22Rv1 (cell line): ENCODE data around the gene MX2.

Source experiments
- ZFX ChIP-seq: fragments of 450-650 bp; IDR thresholded peaks from 2 replicates; pipeline ENCODE4 v1.6.1; 2017; ENCODE audit warnings: antibody characterized with exemption, borderline replicate concordance
- TF ChIP-seq, protein P1 (sequence below): fragments of 450-650 bp; IDR thresholded peaks from 2 replicates; pipeline ENCODE4 v1.5.1; 2017; ENCODE audit warnings: mild to moderate bottlenecking

GRCh38 chr21:41322496-41323382, 39.1 kb upstream of the MX2 start:
- TF ChIP-seq, protein P1, sequence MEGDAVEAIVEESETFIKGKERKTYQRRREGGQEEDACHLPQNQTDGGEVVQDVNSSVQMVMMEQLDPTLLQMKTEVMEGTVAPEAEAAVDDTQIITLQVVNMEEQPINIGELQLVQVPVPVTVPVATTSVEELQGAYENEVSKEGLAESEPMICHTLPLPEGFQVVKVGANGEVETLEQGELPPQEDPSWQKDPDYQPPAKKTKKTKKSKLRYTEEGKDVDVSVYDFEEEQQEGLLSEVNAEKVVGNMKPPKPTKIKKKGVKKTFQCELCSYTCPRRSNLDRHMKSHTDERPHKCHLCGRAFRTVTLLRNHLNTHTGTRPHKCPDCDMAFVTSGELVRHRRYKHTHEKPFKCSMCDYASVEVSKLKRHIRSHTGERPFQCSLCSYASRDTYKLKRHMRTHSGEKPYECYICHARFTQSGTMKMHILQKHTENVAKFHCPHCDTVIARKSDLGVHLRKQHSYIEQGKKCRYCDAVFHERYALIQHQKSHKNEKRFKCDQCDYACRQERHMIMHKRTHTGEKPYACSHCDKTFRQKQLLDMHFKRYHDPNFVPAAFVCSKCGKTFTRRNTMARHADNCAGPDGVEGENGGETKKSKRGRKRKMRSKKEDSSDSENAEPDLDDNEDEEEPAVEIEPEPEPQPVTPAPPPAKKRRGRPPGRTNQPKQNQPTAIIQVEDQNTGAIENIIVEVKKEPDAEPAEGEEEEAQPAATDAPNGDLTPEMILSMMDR, result no peak
- no peak for TF ChIP-seq ZFX
